Peyer's patch (tissue), 4 donors: ENCODE results near the gene KCP.

Experiments
- CTCF ChIP-seq, 6 experiments: fragments of 450-650 bp in 4 of 6; fragments of 200-600 bp in 2 of 6; sonication (generic) in 1 of 6; IDR thresholded peaks; one replicate each; pipeline ENCODE4 v1.5.1; 2017 to 2019; ENCODE audit warnings: antibody characterized with exemption in 6 of 6, mild to moderate bottlenecking in 3 of 6, moderate library complexity in 1 of 6
- POLR2A ChIP-seq, 2 donors: fragments of 450-650 bp; IDR thresholded peaks; one replicate each; pipeline ENCODE4 v1.5.1; 2017; ENCODE audit warnings: antibody characterized with exemption in 2 of 2, mild to moderate bottlenecking in 2 of 2, moderate library complexity in 2 of 2

GRCh38 chr7:128852537-128853254, 57.8 kb downstream of the KCP start:
- TF ChIP-seq CTCF (IDR thresholded peaks at IDR 0.05) (no peak), POLR2A (IDR thresholded peaks at IDR 0.05) (no peak)
